ENCODE data around the gene HMGN5. TPM values are rescaled to one million over a fixed set of nuclear protein-coding genes. Genes with fewer than 3 reads are reported as not detected.

HMGN5 gene
- polyA plus RNA-seq, 1 experiment, result 1.0 TPM

DNA sequence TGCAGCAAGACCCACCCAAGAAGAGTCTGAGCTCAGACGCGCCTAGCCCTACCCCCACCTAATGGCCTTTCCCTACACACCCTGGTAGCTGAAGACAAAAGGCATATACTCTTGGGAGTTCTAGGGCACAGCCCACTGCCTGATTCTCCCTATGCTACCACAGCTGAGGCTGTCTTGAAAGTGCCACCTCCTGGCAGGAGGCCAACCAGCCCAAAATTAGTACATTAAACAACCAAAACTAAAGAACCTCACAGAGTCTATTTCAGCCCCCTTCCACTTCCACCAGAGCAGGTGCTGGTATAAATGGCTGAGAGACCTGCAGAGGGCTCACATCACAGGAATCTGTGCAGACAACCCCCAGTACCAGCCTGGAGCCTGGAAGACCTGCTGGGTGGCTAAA, 119.1 kb downstream of the HMGN5 start:
- ChIA-PET POLR2A (no interaction called here), CTCF (no interaction called here)
- Histone ChIP-seq H3K36me3 (ENCODE audit: control insufficient read depth, insufficient read depth, low read length) (no peaks in the 10 kb centered on the region), H3K4me3 (ENCODE audit: low read depth, low read length) (no peak overlapping the region), H3K27me3 (ENCODE audit: control insufficient read depth, insufficient read depth, low read length) (no peaks in the 10 kb centered on the region)
- TF ChIP-seq, protein P1, sequence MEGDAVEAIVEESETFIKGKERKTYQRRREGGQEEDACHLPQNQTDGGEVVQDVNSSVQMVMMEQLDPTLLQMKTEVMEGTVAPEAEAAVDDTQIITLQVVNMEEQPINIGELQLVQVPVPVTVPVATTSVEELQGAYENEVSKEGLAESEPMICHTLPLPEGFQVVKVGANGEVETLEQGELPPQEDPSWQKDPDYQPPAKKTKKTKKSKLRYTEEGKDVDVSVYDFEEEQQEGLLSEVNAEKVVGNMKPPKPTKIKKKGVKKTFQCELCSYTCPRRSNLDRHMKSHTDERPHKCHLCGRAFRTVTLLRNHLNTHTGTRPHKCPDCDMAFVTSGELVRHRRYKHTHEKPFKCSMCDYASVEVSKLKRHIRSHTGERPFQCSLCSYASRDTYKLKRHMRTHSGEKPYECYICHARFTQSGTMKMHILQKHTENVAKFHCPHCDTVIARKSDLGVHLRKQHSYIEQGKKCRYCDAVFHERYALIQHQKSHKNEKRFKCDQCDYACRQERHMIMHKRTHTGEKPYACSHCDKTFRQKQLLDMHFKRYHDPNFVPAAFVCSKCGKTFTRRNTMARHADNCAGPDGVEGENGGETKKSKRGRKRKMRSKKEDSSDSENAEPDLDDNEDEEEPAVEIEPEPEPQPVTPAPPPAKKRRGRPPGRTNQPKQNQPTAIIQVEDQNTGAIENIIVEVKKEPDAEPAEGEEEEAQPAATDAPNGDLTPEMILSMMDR (IDR thresholded peaks at IDR 0.05; ENCODE audit: insufficient read depth, low read depth, low read length), result no peak
- DNase-seq (ENCODE audit: low read depth), result no peak

Other genes with a start within 250 kb of the HMGN5 start
- gene SH3BGRL, start 189 bp upstream of the HMGN5 start, polyA plus RNA-seq (2011; rRNA removed), result 85.2 and 150 TPM in 2 replicates

All from BJ (cell line).